ENCODE data around the gene LAYN.

The LAYN gene

DNA sequence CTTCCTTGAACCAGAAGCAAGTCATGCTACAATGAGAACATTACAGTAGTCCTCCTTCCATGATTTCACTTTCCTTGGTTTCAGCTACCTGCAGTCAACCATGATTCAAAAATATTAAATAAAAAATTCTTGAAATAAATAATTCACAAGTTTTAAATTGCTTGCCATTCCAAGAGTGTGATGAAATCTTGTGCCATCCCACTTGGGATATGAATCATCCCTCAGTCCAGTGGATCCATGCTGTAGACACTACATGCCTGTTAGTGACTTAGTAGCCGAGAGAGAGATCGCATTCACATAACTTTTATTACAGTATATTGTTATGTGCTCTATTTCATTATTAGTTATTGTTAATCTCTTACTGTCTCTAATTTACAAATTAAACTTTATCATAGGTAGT lies 20.0 kb upstream of the LAYN start:
- no peak overlapping the region for H3K4me3 ChIP-seq (ENCODE audit: low read length)
- peaks cover 2% of the 10 kb centered on the region for H3K27me3 ChIP-seq (ENCODE audit: control insufficient read depth, insufficient read depth, low read length)
- no peak overlapping the region for H3K27ac ChIP-seq (ENCODE audit: low read length)
- no peaks in the 10 kb centered on the region for H3K4me1 ChIP-seq (ENCODE audit: control insufficient read depth, low read depth, low read length)
- H3K9me3 ChIP-seq (ENCODE audit: control insufficient read depth, low read depth, low read length) = no peaks in the 10 kb centered on the region
- H3K36me3 ChIP-seq (ENCODE audit: control insufficient read depth, low read depth, low read length) = no peaks in the 10 kb centered on the region
- no peak overlapping the region for H3K9ac ChIP-seq (ENCODE audit: low read length)

DNA sequence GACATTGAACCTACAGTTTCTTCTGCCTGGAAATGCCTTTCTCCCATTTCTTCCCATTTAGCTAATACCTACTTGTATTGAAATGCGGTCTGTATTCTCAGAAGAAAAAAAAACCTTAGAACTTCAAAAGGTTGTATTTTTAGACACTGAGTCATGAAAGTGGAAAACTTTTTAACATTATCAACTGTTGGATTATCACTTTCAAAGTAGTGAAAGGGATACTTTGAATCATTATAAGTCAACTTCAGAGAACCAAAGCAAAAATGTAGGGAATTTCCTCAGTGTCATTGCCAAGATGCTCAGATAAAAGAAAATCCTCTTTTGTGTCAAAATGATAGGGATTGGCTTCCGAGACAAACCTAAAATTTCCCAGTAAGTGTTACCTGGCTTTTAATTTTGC lies 19.4 kb upstream of the LAYN start:
- Histone ChIP-seq H3K27me3 (ENCODE audit: control insufficient read depth, insufficient read depth, low read length) (no peaks in the 10 kb centered on the region), H3K4me1 (ENCODE audit: control insufficient read depth, low read depth, low read length) (no peaks in the 10 kb centered on the region), H3K9me3 (ENCODE audit: control insufficient read depth, low read depth, low read length) (no peaks in the 10 kb centered on the region), H3K9ac (ENCODE audit: low read length) (no peak overlapping the region), H3K4me3 (ENCODE audit: low read length) (no peak overlapping the region), H3K27ac (ENCODE audit: low read length) (no peak overlapping the region), H3K36me3 (ENCODE audit: control insufficient read depth, low read depth, low read length) (no peaks in the 10 kb centered on the region)

DNA sequence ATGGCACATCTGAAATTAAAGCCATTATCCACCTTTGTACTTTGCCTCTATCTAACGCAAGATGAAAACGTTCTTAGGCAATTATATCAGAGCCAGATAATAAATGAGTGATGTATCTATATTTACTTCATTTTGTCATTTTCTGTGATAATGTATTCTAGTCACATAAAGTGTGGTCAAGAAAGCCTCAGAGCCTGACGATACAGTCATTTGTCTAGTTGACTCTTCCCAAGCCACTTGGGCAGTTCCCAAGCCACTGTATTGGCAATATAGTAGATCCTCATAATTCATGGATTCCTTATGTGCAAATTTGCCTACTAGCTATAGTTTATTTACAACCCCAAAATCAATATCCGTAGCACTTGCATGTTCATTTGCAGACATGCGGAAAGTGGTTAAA lies 18.1 kb upstream of the LAYN start:
- H3K36me3 ChIP-seq (ENCODE audit: control insufficient read depth, low read depth, low read length) = no peaks in the 10 kb centered on the region
- no peaks in the 10 kb centered on the region for H3K4me1 ChIP-seq (ENCODE audit: control insufficient read depth, low read depth, low read length)
- H3K9me3 ChIP-seq (ENCODE audit: control insufficient read depth, low read depth, low read length) = no peaks in the 10 kb centered on the region
- no peak overlapping the region for H3K4me3 ChIP-seq (ENCODE audit: low read length)
- no peak overlapping the region for H3K27ac ChIP-seq (ENCODE audit: low read length)
- no peak overlapping the region for H3K9ac ChIP-seq (ENCODE audit: low read length)
- H3K27me3 ChIP-seq (ENCODE audit: control insufficient read depth, insufficient read depth, low read length) = no peaks in the 10 kb centered on the region

DNA sequence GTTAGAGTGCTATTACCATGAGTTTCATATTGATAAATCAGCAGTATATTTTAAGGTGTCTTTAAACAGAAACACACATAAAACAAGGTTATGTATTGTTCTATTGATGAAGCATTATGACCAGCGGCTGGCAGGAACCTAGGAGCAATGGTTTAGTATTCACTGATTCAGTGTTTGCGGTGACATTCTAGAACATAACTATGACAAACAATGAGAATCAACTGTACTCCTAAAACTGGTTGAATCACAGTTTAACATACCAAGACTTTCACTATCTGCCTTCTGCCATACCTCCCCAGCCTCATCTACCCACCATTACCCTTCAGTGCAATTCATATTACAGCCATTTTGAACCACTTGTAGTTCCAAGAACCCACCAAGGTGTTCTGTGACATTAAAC lies 17.2 kb upstream of the LAYN start:
- Histone ChIP-seq H3K4me3 (ENCODE audit: low read length) (no peak overlapping the region), H3K9ac (ENCODE audit: low read length) (no peak overlapping the region), H3K36me3 (ENCODE audit: control insufficient read depth, low read depth, low read length) (no peaks in the 10 kb centered on the region), H3K27ac (ENCODE audit: low read length) (no peak overlapping the region), H3K4me1 (ENCODE audit: control insufficient read depth, low read depth, low read length) (no peaks in the 10 kb centered on the region), H3K27me3 (ENCODE audit: control insufficient read depth, insufficient read depth, low read length) (no peaks in the 10 kb centered on the region), H3K9me3 (ENCODE audit: control insufficient read depth, low read depth, low read length) (no peaks in the 10 kb centered on the region)

DNA sequence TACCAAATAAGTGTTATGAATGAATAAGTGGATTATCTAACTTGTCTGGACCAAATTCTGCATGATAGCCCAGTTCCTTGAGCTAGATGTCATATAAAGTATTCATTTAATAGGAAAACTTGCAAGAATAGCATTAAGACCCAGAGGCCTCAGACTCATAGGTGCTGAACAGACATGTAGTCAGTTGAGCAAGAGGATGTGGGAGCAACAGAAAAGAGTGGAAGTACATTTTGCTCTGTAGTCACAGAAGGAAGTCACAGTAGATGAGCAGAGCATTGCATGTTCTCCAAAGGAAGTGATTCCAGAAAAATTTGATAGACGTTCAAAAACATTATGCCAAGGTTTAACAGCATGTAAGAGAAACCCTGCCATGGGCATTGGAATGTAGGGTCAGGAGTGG lies 16.5 kb upstream of the LAYN start:
- no peak overlapping the region for H3K27ac ChIP-seq (ENCODE audit: low read length)
- no peak overlapping the region for H3K9ac ChIP-seq (ENCODE audit: low read length)
- no peaks in the 10 kb centered on the region for H3K36me3 ChIP-seq (ENCODE audit: control insufficient read depth, low read depth, low read length)
- H3K4me3 ChIP-seq (ENCODE audit: low read length) = no peak overlapping the region
- H3K27me3 ChIP-seq (ENCODE audit: control insufficient read depth, insufficient read depth, low read length) = no peaks in the 10 kb centered on the region
- H3K4me1 ChIP-seq (ENCODE audit: control insufficient read depth, low read depth, low read length) = no peaks in the 10 kb centered on the region
- no peaks in the 10 kb centered on the region for H3K9me3 ChIP-seq (ENCODE audit: control insufficient read depth, low read depth, low read length)

DNA sequence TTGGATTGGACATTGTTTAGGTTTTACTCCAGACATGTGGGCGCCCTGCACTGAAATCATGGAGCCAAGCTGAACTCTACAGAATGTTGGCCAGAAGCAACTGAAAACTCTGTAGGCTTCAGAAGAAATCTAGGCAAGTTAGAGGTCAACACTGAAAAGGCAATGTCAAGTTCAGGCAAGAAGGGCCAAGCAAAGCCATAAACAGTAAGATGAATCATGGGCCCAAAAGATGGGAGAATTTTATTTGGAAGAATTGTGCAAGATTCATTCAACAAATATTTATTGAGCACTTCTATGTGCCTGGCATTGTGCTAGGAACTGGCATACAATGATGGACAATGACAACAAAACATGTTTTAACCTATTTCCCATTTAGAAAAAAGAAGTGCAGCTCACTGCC lies 15.1 kb upstream of the LAYN start:
- Histone ChIP-seq H3K4me3 (ENCODE audit: low read length) (no peak overlapping the region), H3K9ac (ENCODE audit: low read length) (no peak overlapping the region), H3K4me1 (ENCODE audit: control insufficient read depth, low read depth, low read length) (no peaks in the 10 kb centered on the region)

DNA sequence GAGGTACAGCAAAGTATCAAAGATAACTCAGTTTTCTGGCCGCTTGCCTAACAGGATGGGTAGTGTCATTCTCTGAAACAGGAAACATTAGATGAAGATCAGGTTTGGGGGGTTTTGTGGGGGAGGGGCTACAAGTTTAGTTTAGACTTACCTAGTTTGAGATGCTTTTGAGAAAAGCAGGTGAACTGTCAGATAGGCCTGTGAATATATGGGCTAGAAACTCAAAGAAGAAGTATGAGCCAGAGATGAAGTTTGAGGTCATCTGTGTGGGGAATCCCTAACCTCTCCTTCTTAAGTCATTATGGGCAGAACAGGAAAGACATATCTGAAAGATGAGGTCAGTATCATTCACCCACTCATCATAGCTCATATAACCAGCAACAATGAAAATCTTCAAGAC lies 14.0 kb upstream of the LAYN start:
- Histone ChIP-seq H3K27me3 (ENCODE audit: control insufficient read depth, insufficient read depth, low read length) (no peaks in the 10 kb centered on the region), H3K4me3 (ENCODE audit: low read length) (no peak overlapping the region), H3K4me1 (ENCODE audit: control insufficient read depth, low read depth, low read length) (no peaks in the 10 kb centered on the region), H3K9me3 (ENCODE audit: control insufficient read depth, low read depth, low read length) (no peaks in the 10 kb centered on the region), H3K9ac (ENCODE audit: low read length) (no peak overlapping the region), H3K27ac (ENCODE audit: low read length) (no peak overlapping the region), H3K36me3 (ENCODE audit: control insufficient read depth, low read depth, low read length) (no peaks in the 10 kb centered on the region)

More for the DNA sequence above, 15.1 kb upstream of the LAYN start:
- no peak overlapping the region for H3K27ac ChIP-seq (ENCODE audit: low read length)
- no peaks in the 10 kb centered on the region for H3K27me3 ChIP-seq (ENCODE audit: control insufficient read depth, insufficient read depth, low read length)
- no peaks in the 10 kb centered on the region for H3K9me3 ChIP-seq (ENCODE audit: control insufficient read depth, low read depth, low read length)
- H3K36me3 ChIP-seq (ENCODE audit: control insufficient read depth, low read depth, low read length) = no peaks in the 10 kb centered on the region

DNA sequence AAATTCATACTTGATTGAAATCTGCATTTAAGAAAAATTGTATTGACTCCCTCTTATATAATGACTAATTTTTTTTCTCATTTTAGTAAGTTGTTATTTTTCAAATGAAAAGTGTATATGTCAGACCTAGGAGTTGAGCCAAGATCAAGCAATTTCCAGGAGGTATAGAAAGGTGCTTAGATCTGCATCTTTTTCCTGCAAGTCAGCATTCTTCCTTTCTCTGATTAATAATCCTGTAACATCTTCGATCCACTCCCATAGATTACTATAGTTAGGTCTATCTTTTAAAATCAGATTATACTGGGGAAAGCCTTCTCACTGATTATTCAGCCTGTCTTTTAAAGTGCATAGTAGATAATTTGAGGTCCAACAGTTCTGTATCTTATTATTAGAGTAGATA lies 13.2 kb upstream of the LAYN start:
- no peak overlapping the region for H3K9ac ChIP-seq (ENCODE audit: low read length)
- no peak overlapping the region for H3K4me3 ChIP-seq (ENCODE audit: low read length)
- no peaks in the 10 kb centered on the region for H3K4me1 ChIP-seq (ENCODE audit: control insufficient read depth, low read depth, low read length)
- no peaks in the 10 kb centered on the region for H3K36me3 ChIP-seq (ENCODE audit: control insufficient read depth, low read depth, low read length)
- no peaks in the 10 kb centered on the region for H3K9me3 ChIP-seq (ENCODE audit: control insufficient read depth, low read depth, low read length)
- no peak overlapping the region for H3K27ac ChIP-seq (ENCODE audit: low read length)
- H3K27me3 ChIP-seq (ENCODE audit: control insufficient read depth, insufficient read depth, low read length) = no peaks in the 10 kb centered on the region

DNA sequence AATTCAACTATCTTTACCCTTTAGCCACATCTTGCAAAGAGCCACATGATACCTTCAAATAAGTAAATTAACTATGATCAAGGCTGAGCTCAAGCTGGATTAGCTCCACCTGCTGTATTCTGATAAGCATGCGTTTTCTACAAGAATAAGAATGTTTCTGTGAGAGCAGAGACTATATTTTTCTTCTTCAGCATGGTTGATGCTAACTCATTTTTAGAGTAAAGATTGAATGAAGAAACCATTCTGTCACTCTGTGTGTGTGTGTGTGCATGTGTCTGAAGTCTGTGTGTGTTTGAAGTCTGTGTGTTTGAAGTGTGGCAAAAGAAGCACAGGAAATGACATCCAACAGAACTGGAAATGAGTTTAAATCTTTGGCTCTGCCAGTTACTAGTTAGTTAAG lies 12.0 kb upstream of the LAYN start:
- no peak overlapping the region for H3K9ac ChIP-seq (ENCODE audit: low read length)
- H3K27me3 ChIP-seq (ENCODE audit: control insufficient read depth, insufficient read depth, low read length) = no peaks in the 10 kb centered on the region
- H3K4me1 ChIP-seq (ENCODE audit: control insufficient read depth, low read depth, low read length) = no peaks in the 10 kb centered on the region
- H3K4me3 ChIP-seq (ENCODE audit: low read length) = no peak overlapping the region
- H3K9me3 ChIP-seq (ENCODE audit: control insufficient read depth, low read depth, low read length) = no peaks in the 10 kb centered on the region
- H3K36me3 ChIP-seq (ENCODE audit: control insufficient read depth, low read depth, low read length) = no peaks in the 10 kb centered on the region
- no peak overlapping the region for H3K27ac ChIP-seq (ENCODE audit: low read length)

DNA sequence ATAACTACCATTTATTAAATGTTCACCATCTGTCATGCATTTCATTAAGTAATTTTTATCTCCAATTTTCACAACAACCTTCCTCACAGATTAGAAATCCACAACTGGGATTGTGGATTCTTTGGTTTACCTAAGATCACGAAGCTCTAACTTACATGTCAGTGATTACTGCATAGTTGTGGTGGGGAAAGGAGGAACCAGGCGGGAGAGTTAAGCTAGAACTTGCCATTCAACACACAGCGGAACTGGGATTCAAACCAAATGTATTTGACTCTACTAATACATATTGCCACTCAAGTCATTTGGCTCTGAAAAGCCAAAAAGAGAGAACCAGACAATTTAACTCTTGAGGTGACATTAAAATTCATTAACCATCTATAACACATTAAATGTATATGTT lies 10.4 kb upstream of the LAYN start:
- no peaks in the 10 kb centered on the region for H3K4me1 ChIP-seq (ENCODE audit: control insufficient read depth, low read depth, low read length)
- H3K36me3 ChIP-seq (ENCODE audit: control insufficient read depth, low read depth, low read length) = no peaks in the 10 kb centered on the region
- no peaks in the 10 kb centered on the region for H3K9me3 ChIP-seq (ENCODE audit: control insufficient read depth, low read depth, low read length)
- no peak overlapping the region for H3K4me3 ChIP-seq (ENCODE audit: low read length)
- no peak overlapping the region for H3K27ac ChIP-seq (ENCODE audit: low read length)
- no peaks in the 10 kb centered on the region for H3K27me3 ChIP-seq (ENCODE audit: control insufficient read depth, insufficient read depth, low read length)
- H3K9ac ChIP-seq (ENCODE audit: low read length) = no peak overlapping the region

DNA sequence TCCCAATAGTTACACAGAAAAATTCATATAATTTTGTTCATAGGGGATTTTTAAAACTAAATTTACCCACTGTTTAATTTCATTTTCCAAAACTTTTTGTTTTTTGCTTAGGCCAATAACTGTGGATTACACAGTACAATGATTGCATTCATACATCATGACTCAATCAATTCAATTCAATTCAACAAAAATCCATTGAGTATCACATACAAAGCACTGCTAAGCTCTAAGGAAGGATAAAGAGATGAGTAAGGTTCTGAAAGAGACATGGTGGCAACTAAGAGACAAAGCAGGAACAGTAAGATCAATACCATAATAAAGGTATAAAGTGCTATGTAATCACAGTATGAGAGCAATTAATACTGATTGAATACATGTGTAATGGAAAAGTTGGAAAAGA lies 9.4 kb upstream of the LAYN start:
- H3K4me1 ChIP-seq (ENCODE audit: control insufficient read depth, low read depth, low read length) = no peaks in the 10 kb centered on the region
- no peaks in the 10 kb centered on the region for H3K27me3 ChIP-seq (ENCODE audit: control insufficient read depth, insufficient read depth, low read length)
- no peak overlapping the region for H3K9ac ChIP-seq (ENCODE audit: low read length)
- H3K9me3 ChIP-seq (ENCODE audit: control insufficient read depth, low read depth, low read length) = no peaks in the 10 kb centered on the region
- H3K36me3 ChIP-seq (ENCODE audit: control insufficient read depth, low read depth, low read length) = no peaks in the 10 kb centered on the region
- no peak overlapping the region for H3K4me3 ChIP-seq (ENCODE audit: low read length)
- H3K27ac ChIP-seq (ENCODE audit: low read length) = no peak overlapping the region

DNA sequence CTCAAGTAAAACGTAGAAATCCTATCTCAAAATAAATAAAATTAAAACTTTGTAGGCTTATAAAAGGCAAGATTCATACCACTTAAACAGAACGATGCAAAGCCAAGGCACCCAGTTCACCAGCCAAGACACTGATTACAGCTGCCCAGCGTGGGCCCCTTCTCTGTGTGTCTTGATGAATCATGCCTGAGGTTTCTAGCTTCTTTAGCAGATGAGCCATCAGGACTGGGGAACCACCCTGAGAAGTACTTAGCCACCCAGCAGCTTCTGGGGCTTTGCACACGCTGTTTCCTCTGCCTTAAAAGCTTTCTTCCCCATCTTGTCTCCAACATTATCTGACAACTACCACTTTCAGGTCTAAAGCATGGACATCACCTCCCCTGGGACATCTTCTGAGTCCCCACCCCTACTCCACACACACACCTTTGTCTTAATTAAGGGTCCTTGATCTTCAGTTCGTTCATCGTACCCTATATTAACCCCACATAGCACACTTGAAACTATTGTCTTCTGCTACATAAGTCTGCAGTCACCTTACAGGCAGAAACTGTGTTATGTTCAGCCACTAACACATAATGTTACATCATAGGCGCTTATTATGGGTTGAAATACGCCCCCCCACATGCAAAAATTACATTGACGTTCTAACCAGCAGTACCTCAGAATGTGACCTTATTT lies 8.7 kb upstream of the LAYN start:
- H3K27me3 ChIP-seq (ENCODE audit: control insufficient read depth, insufficient read depth, low read length) = peaks cover 7% of the 10 kb centered on the region
- H3K36me3 ChIP-seq (ENCODE audit: control insufficient read depth, low read depth, low read length) = no peaks in the 10 kb centered on the region
- H3K9me3 ChIP-seq (ENCODE audit: control insufficient read depth, low read depth, low read length) = no peaks in the 10 kb centered on the region
- H3K4me1 ChIP-seq (ENCODE audit: control insufficient read depth, low read depth, low read length) = no peaks in the 10 kb centered on the region
- no peak overlapping the region for H3K27ac ChIP-seq (ENCODE audit: low read length)
- no peak overlapping the region for H3K4me3 ChIP-seq (ENCODE audit: low read length)
- H3K9ac ChIP-seq (ENCODE audit: low read length) = no peak overlapping the region
